ENCODE data around the gene KIF2C. TPM values are rescaled to one million over a fixed set of nuclear protein-coding genes. Genes with fewer than 3 reads are reported as not detected.

Gene KIF2C
- total and polyA plus RNA-seq, 8 donors, result 3.3 to 44.9 (median 19.7) TPM

GRCh38 chr1:44786841-44787426, 47.3 kb downstream of the KIF2C start:
- TF ChIP-seq CTCF (IDR thresholded peaks at IDR 0.05), result no peak
- ATAC-seq (no peak), DNase-seq (peak in 1 of 4 donors; percentile 49)
- Histone ChIP-seq H3K9me3 (no peaks in the 10 kb centered on the region), H3K4me1 (peaks cover 16 to 37% of the 10 kb centered on the region in 2 donors), H3K27ac (peak overlapping the region in 1 of 2 donors; percentile 48), H3K27me3 (peaks cover 0 to 9% of the 10 kb centered on the region in 2 donors), H3K4me3 (peak overlapping the region in 1 of 2 donors; percentile 41), H3K36me3 (peaks cover 0 to 4% of the 10 kb centered on the region in 2 donors)
- intact Hi-C loops (cut with DNase I), result loop anchor here in 1 of 2 donors (10.0 kb wide), 1 partner anchor 68 kb away; no protein-coding TSS in a partner anchor

GRCh38 chr1:44787506-44787905, 47.9 kb downstream of the KIF2C start:
- ATAC-seq (no peak), DNase-seq (peak in 1 of 4 donors; percentile 51)
- Histone ChIP-seq H3K9me3 (no peaks in the 10 kb centered on the region), H3K36me3 (no peaks in the 10 kb centered on the region), H3K4me3 (no peak overlapping the region), H3K27ac (no peak overlapping the region), H3K4me1 (peaks cover 16 to 37% of the 10 kb centered on the region in 2 donors), H3K27me3 (peaks cover 0 to 9% of the 10 kb centered on the region in 2 donors)
- intact Hi-C loops (cut with DNase I), result loop anchor here in 1 of 2 donors (10.0 kb wide), 1 partner anchor 67 kb away; no protein-coding TSS in a partner anchor
- no peak for TF ChIP-seq CTCF (IDR thresholded peaks at IDR 0.05)

GRCh38 chr1:44788120-44788860, 48.7 kb downstream of the KIF2C start, which contains the start of gene BEST4:
Gene BEST4, minus strand, starts transcription at chr1:44788170. Its CDS starts 465 bp downstream, at chr1:44787705.
- H3K27ac ChIP-seq, result no peak within 1 kb of the TSS
- no peak within 1 kb of the TSS for H3K4me3 ChIP-seq
- DNase-seq (peak in 1 of 4 donors; percentile 30), ATAC-seq (no peak)
- H3K4me1 ChIP-seq, result peaks cover 16 to 36% of the 10 kb centered on the region in 2 donors
- no peak for TF ChIP-seq CTCF (IDR thresholded peaks at IDR 0.05)
- H3K36me3 ChIP-seq, result no peaks in the 10 kb centered on the region
- H3K9me3 ChIP-seq, result no peaks in the 10 kb centered on the region
- intact Hi-C loops (cut with DNase I), result loop anchor here in 1 of 2 donors (10.0 kb wide), 1 partner anchor 67 kb away; no protein-coding TSS in a partner anchor
- H3K27me3 ChIP-seq, result peaks cover 0 to 9% of the 10 kb centered on the region in 2 donors

- peak in 2 of 4 donors; percentile 3 to 53 for DNase-seq
- no peak overlapping the region for H3K27ac ChIP-seq
Measured at GRCh38 chr1:44790968-44791801, 51.5 kb downstream of the KIF2C start.

More at GRCh38 chr1:44790968-44791801, 51.5 kb downstream of the KIF2C start:
- intact Hi-C loops (cut with DNase I), result no loop called here
- peaks cover 2 to 7% of the 10 kb centered on the region in 2 donors for H3K4me1 ChIP-seq
- H3K4me3 ChIP-seq, result no peak overlapping the region
- no peaks in the 10 kb centered on the region for H3K9me3 ChIP-seq
- no peaks in the 10 kb centered on the region for H3K36me3 ChIP-seq
- no peak for TF ChIP-seq CTCF (IDR thresholded peaks at IDR 0.05)
- no peaks in the 10 kb centered on the region for H3K27me3 ChIP-seq
- ATAC-seq, result no peak

Measured in left lung (tissue), 10 donors.